ENCODE data around the gene UBE2Z. TPM values are rescaled to one million over a fixed set of nuclear protein-coding genes. Genes with fewer than 3 reads are reported as not detected.

The UBE2Z gene
- total and polyA plus RNA-seq, 2 of the 13 experiments (the other 11 are each of a cell fraction or from before 2014, with no cell fraction given): 63.2 to 122 TPM

DNA sequence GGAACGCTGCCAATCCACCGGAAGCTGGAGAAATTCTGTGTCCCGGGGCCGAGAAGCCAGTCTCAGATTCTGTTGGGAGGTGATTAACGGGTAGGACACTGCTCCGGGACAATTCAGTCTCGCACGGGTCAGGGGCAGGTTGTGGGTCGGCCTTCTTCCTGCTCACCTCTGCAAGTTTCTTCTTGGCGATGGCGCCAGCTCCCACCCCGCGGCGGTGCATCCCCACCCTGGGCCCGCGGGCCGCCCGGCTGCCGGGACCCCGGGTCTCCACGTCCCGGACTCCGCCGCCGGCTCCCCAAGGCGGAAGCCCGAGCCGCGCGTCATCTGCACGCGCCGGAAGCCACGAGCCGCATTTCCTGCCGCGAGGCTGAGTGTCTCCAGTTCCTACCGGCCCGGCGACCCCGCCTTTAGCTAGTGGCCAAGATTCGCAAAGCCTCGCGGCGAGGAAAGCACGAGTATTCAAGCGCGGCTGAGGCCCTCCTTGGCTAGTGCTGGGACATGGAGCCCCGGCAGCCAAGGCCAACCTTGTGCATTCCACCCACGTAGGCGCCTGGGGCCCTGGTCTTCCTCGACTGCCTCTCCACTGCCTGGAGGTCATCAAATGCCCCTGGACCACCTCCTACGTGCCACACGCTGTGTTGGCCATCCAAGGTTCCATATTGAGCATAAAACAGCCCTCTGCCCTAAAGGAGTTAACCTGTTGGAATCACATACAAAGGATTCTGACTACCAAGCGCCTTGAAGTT, 36.5 kb downstream of the UBE2Z start, which contains the start of gene SNF8 (continued):
- TF ChIP-seq ISX (CRISPR knock-in tag; conservative IDR thresholded peaks at IDR 0.05) (0 out of 2 replicates have a peak, but pooled peaks have one; percentile 93), ZNF30 (CRISPR knock-in tag; IDR thresholded peaks at IDR 0.05) (no peak), RNF2 (conservative IDR thresholded peaks at IDR 0.05; ENCODE audit: low read depth) (peak; percentile 97), ZNF547 (CRISPR knock-in tag; IDR thresholded peaks at IDR 0.05) (peak; percentile 95), CBX5 (CRISPR knock-in tag; IDR thresholded peaks at IDR 0.05; ENCODE audit: borderline replicate concordance) (no peak; the same call in 1 of the 2 replicates), RAD21 (CRISPR knock-in tag; IDR thresholded peaks at IDR 0.05) (peak; percentile 71; the same call in 1 of the 2 replicates), SP1 (IDR thresholded peaks at IDR 0.05) (no peak), SP1 (CRISPR knock-in tag; IDR thresholded peaks at IDR 0.05) (peak; percentile 73), ZMYM2 (CRISPR knock-in tag; IDR thresholded peaks at IDR 0.05) (0 out of 2 replicates have a peak, but pooled peaks have one; percentile 24), NFIB (CRISPR knock-in tag; IDR thresholded peaks at IDR 0.05; ENCODE audit: borderline replicate concordance) (no peak), ETV6 (CRISPR knock-in tag; conservative IDR thresholded peaks at IDR 0.05) (peak; percentile 93), STAT5B (CRISPR knock-in tag; IDR thresholded peaks at IDR 0.05) (no peak), HNF1A (IDR thresholded peaks at IDR 0.05; ENCODE audit: low read depth) (0 out of 2 replicates have a peak, but pooled peaks have one; percentile 13), HNF1A (CRISPR knock-in tag; IDR thresholded peaks at IDR 0.05; ENCODE audit: borderline replicate concordance) (peak; percentile 80), ESRRA (CRISPR knock-in tag; IDR thresholded peaks at IDR 0.05; ENCODE audit: low read depth) (peak; percentile 83; the same call in 1 of the 2 replicates), ZNF333 (CRISPR knock-in tag; IDR thresholded peaks at IDR 0.05; ENCODE audit: borderline replicate concordance) (peak; percentile 96), ZNF749 (CRISPR knock-in tag; IDR thresholded peaks at IDR 0.05; ENCODE audit: borderline replicate concordance) (peak; percentile 30; the same call in 1 of the 2 replicates), SSRP1 (CRISPR knock-in tag; IDR thresholded peaks at IDR 0.05) (peak; percentile 74; the same call in 1 of the 2 replicates), ZNF329 (CRISPR knock-in tag; IDR thresholded peaks at IDR 0.05; ENCODE audit: low read depth) (peak; percentile 84), ZNF282 (IDR thresholded peaks at IDR 0.05; ENCODE audit: partially characterized antibody) (no peak), STAG1 (CRISPR knock-in tag; IDR thresholded peaks at IDR 0.05) (peak; percentile 51), HOXA3 (CRISPR knock-in tag; IDR thresholded peaks at IDR 0.05) (peak; percentile 99)
- TF ChIP-seq, protein P1, sequence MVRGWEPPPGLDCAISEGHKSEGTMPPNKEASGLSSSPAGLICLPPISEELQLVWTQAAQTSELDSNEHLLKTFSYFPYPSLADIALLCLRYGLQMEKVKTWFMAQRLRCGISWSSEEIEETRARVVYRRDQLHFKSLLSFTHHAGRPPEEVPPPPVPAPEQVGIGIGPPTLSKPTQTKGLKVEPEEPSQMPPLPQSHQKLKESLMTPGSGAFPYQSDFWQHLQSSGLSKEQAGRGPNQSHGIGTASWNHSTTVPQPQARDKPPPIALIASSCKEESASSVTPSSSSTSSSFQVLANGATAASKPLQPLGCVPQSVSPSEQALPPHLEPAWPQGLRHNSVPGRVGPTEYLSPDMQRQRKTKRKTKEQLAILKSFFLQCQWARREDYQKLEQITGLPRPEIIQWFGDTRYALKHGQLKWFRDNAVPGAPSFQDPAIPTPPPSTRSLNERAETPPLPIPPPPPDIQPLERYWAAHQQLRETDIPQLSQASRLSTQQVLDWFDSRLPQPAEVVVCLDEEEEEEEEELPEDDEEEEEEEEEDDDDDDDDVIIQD (CRISPR knock-in tag; IDR thresholded peaks at IDR 0.05; ENCODE audit: low read depth): no peak
- TF ChIP-seq, protein P2, sequence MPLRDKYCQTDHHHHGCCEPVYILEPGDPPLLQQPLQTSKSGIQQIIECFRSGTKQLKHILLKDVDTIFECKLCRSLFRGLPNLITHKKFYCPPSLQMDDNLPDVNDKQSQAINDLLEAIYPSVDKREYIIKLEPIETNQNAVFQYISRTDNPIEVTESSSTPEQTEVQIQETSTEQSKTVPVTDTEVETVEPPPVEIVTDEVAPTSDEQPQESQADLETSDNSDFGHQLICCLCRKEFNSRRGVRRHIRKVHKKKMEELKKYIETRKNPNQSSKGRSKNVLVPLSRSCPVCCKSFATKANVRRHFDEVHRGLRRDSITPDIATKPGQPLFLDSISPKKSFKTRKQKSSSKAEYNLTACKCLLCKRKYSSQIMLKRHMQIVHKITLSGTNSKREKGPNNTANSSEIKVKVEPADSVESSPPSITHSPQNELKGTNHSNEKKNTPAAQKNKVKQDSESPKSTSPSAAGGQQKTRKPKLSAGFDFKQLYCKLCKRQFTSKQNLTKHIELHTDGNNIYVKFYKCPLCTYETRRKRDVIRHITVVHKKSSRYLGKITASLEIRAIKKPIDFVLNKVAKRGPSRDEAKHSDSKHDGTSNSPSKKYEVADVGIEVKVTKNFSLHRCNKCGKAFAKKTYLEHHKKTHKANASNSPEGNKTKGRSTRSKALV (CRISPR knock-in tag; IDR thresholded peaks at IDR 0.05): peak; percentile 24; the same call in 1 of the 2 replicates

Measured in HepG2 (cell line).